HG02588 (cell line): ENCODE measurements around the gene GYPB.
"Not testable (repeated sequence)": the region's sequence is repeated elsewhere in the genome, so short reads cannot be mapped to it uniquely, and the experiment has no call there.

Source experiments
- ATAC-seq: cut with Tn5 transposase; IDR thresholded peaks from one replicate; pipeline ENCODE4 v1.9.1; 2021; ENCODE audit warnings: mild to moderate bottlenecking, moderate library complexity; ENCODE audit not compliant: unreplicated experiment

The GYPB gene

GRCh38 chr4:143950185-143950584 is 69.0 kb downstream of the GYPB start:
- ATAC-seq, result not testable (repeated sequence)

GRCh38 chr4:143947493-143947892 is 71.7 kb downstream of the GYPB start:
- not testable (repeated sequence) for ATAC-seq
